Upper lobe of right lung (tissue), 1 donor: ENCODE results near the gene JARID2. TPM values are rescaled to one million over a fixed set of nuclear protein-coding genes. Genes with fewer than 3 reads are reported as not detected.

Experiments used
- ATAC-seq: fragments of 200-7000 bp; cut with Tn5 transposase; one replicate; pipeline ENCODE4 v1.9.1; 2020; ENCODE audit warnings: mild to moderate bottlenecking, moderate library complexity
- DNase-seq: peaks from one replicate; pipeline ENCODE4 v3.0.0-alpha.2; 2020
- H3K27ac ChIP-seq: fragments of 200-600 bp; one replicate; pipeline ENCODE4 v1.8.0; 2022
- H3K27me3 ChIP-seq: fragments of 200-600 bp; one replicate; pipeline ENCODE4 v1.8.0; 2022; ENCODE audit warnings: mild to moderate bottlenecking
- H3K36me3 ChIP-seq: fragments of 200-600 bp; one replicate; pipeline ENCODE4 v1.8.0; 2022
- H3K4me1 ChIP-seq: fragments of 200-600 bp; one replicate; pipeline ENCODE4 v1.8.0; 2022
- H3K4me3 ChIP-seq: fragments of 200-600 bp; one replicate; pipeline ENCODE4 v1.8.0; 2022; ENCODE audit warnings: mild to moderate bottlenecking
- H3K9me3 ChIP-seq: fragments of 200-600 bp; one replicate; pipeline ENCODE4 v1.8.0; 2022
- CTCF ChIP-seq: fragments of 200-600 bp; IDR thresholded peaks from one replicate; pipeline ENCODE4 v1.8.0; 2022; ENCODE audit warnings: antibody characterized with exemption
- intact Hi-C: fragments of 100-400 bp; cut with DNase I; formaldehyde crosslinking; loops from one replicate; pipeline ENCODE4 v1.11.0; 2022
- total RNA-seq: library from RNA; stranded (reverse); fragmentation: NEBNext Ultra II Directional; extraction: Animal tissue kit (Norgen Biotek cat#: 25700); gene quantifications from one replicate; pipeline ENCODE4 v1.2.1, GENCODE V29; 2021
- donor health status: DM: no; HTN: yes; CAD: no; lungs with severe emphysema.

JARID2 gene
- total RNA-seq, 1 donor from 2014 or later: 15.1 TPM

GRCh38 chr6:15380351-15380750 is 134.5 kb downstream of the JARID2 start:
- no peaks in the 10 kb centered on the region for H3K36me3 ChIP-seq
- H3K4me1 ChIP-seq: peaks cover 16% of the 10 kb centered on the region
- ATAC-seq (no peak), DNase-seq (no peak)
- H3K4me3 ChIP-seq: no peak overlapping the region
- no peak overlapping the region for H3K27ac ChIP-seq
- intact Hi-C loops: no loop called here
- no peaks in the 10 kb centered on the region for H3K9me3 ChIP-seq
- no peaks in the 10 kb centered on the region for H3K27me3 ChIP-seq
- no peak for TF ChIP-seq CTCF

DNA sequence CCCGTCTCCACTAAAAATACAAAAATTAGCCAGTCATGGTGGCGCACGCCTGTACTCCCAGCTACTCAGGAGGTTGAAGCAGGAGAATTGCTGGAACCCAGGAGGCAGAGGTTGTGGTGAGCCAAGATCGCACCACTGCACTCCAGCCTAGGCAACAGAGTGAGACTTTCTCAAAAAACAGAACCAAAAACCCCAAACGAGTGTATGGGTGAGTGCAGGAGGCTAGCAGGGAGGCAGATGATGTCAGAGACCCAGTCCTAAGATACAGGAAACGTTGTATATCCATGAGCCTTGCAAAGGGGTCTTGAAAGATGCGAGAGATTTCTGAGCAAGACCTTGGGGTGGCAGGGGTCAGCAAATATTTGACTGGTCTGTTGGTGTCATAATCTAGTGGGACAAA is 136.2 kb downstream of the JARID2 start:
- Histone ChIP-seq H3K27ac (no peak overlapping the region), H3K27me3 (no peaks in the 10 kb centered on the region), H3K9me3 (no peaks in the 10 kb centered on the region), H3K36me3 (no peaks in the 10 kb centered on the region), H3K4me1 (peaks cover 16% of the 10 kb centered on the region), H3K4me3 (no peak overlapping the region)
- ATAC-seq (no peak), DNase-seq (no peak)
- no peak for TF ChIP-seq CTCF
- intact Hi-C loops: no loop called here

GRCh38 chr6:15382712-15383111 is 136.8 kb downstream of the JARID2 start:
- peaks cover 16% of the 10 kb centered on the region for H3K4me1 ChIP-seq
- H3K9me3 ChIP-seq: no peaks in the 10 kb centered on the region
- intact Hi-C loops: no loop called here
- H3K27me3 ChIP-seq: no peaks in the 10 kb centered on the region
- H3K36me3 ChIP-seq: no peaks in the 10 kb centered on the region
- no peak overlapping the region for H3K4me3 ChIP-seq
- DNase-seq (no peak), ATAC-seq (no peak)
- no peak overlapping the region for H3K27ac ChIP-seq
- no peak for TF ChIP-seq CTCF

- Histone ChIP-seq H3K9me3 (no peaks in the 10 kb centered on the region), H3K27me3 (no peaks in the 10 kb centered on the region), H3K36me3 (no peaks in the 10 kb centered on the region), H3K27ac (no peak overlapping the region), H3K4me3 (no peak overlapping the region), H3K4me1 (peaks cover 29% of the 10 kb centered on the region)
- no peak for TF ChIP-seq CTCF
- intact Hi-C loops: no loop called here
- peak; percentile 68 for ATAC-seq
- no peak for DNase-seq
These were observed 139.0 kb downstream of the JARID2 start for GRCh38 chr6:15384901-15385300.

- DNase-seq (no peak), ATAC-seq (no peak)
- Histone ChIP-seq H3K27me3 (no peaks in the 10 kb centered on the region), H3K9me3 (no peaks in the 10 kb centered on the region), H3K27ac (no peak overlapping the region), H3K4me3 (no peak overlapping the region), H3K36me3 (no peaks in the 10 kb centered on the region), H3K4me1 (peaks cover 35% of the 10 kb centered on the region)
- intact Hi-C loops: no loop called here
- no peak for TF ChIP-seq CTCF
These were observed 139.7 kb downstream of the JARID2 start for GRCh38 chr6:15385521-15385920.

GRCh38 chr6:15386110-15386755 is 140.4 kb downstream of the JARID2 start:
- no peak for TF ChIP-seq CTCF
- no peak overlapping the region for H3K4me3 ChIP-seq
- no peak for DNase-seq
- no peak overlapping the region for H3K27ac ChIP-seq
- no peaks in the 10 kb centered on the region for H3K36me3 ChIP-seq
- peak; percentile 24 for ATAC-seq
- no peaks in the 10 kb centered on the region for H3K27me3 ChIP-seq
- intact Hi-C loops: no loop called here
- H3K4me1 ChIP-seq: peaks cover 42% of the 10 kb centered on the region
- H3K9me3 ChIP-seq: no peaks in the 10 kb centered on the region
